Measurements from ENCODE around the gene ODAD3.

ODAD3 gene

DNA sequence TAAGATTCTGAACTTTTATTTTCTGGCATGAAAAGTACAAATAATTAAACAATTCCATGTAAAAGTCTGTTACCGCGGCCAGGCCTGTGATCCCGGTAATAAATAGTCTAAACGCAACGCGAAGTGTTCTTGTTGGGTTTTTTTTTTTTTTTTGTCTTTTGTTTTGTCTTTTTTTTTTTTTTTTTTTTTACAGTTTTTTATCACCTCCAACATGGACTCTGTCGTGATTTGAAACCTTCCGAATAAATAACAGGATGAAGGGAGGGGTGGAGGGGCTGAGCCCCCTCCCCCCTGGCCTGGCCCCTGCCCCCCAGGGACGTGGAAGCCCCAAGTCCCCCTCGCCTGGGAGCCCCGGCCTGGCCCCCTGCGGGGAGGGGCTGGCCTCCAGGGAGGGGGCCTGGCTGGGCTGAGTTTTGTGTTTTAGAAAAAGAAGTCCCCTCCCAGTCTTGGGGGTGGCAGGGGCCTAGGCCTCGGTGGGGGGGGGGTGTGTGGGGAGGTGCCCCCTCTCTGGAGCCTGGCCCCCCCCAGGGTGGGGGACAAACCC, 16.5 kb upstream of the ODAD3 start:
- TF ChIP-seq, protein P1, sequence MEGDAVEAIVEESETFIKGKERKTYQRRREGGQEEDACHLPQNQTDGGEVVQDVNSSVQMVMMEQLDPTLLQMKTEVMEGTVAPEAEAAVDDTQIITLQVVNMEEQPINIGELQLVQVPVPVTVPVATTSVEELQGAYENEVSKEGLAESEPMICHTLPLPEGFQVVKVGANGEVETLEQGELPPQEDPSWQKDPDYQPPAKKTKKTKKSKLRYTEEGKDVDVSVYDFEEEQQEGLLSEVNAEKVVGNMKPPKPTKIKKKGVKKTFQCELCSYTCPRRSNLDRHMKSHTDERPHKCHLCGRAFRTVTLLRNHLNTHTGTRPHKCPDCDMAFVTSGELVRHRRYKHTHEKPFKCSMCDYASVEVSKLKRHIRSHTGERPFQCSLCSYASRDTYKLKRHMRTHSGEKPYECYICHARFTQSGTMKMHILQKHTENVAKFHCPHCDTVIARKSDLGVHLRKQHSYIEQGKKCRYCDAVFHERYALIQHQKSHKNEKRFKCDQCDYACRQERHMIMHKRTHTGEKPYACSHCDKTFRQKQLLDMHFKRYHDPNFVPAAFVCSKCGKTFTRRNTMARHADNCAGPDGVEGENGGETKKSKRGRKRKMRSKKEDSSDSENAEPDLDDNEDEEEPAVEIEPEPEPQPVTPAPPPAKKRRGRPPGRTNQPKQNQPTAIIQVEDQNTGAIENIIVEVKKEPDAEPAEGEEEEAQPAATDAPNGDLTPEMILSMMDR (IDR thresholded peaks at IDR 0.05; ENCODE audit: control insufficient read depth, extremely low read depth, insufficient read depth): no peak
- DNase-seq (ENCODE audit: low read depth): no peak
- no peak overlapping the region for H3K4me3 ChIP-seq (ENCODE audit: low read depth, low read length)

DNA sequence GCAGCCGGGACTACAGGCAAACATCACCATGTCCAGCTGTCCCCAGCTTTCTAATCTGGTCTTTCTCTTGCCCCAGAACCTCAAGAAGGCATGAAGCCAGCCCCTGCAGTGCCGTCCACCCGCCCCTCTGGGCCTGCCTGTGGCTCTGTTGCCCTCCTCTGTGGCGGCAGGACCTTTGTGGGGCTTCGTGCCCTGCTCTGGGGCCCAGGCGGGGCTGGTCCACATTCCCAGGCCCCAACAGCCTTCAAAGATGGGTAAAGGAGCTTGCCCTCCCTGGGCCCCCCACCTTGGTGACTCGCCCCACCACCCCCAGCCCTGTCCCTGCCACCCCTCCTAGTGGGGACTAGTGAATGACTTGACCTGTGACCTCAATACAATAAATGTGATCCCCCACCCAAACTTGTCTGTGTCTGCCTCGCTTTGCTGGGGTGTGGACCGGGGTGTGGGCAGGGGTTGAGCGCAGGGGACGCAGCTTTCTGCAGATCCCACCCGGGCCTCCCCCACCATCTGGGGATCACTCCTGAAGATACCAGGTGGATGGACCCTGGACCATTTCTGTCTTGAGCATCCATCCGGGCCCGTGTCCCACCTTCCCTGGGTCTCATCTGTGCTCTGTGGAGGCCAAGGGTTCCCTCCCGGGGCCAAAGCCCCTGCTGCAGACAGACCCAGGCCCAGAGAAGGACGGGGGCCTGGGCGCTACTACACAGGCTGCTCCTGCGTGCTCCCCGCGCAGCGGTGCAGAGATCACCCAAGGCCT, 15.8 kb upstream of the ODAD3 start:
- H3K4me3 ChIP-seq (ENCODE audit: low read depth, low read length): no peak overlapping the region
- TF ChIP-seq, protein P1 (IDR thresholded peaks at IDR 0.05; ENCODE audit: control insufficient read depth, extremely low read depth, insufficient read depth): no peak
- DNase-seq (ENCODE audit: low read depth): no peak

DNA sequence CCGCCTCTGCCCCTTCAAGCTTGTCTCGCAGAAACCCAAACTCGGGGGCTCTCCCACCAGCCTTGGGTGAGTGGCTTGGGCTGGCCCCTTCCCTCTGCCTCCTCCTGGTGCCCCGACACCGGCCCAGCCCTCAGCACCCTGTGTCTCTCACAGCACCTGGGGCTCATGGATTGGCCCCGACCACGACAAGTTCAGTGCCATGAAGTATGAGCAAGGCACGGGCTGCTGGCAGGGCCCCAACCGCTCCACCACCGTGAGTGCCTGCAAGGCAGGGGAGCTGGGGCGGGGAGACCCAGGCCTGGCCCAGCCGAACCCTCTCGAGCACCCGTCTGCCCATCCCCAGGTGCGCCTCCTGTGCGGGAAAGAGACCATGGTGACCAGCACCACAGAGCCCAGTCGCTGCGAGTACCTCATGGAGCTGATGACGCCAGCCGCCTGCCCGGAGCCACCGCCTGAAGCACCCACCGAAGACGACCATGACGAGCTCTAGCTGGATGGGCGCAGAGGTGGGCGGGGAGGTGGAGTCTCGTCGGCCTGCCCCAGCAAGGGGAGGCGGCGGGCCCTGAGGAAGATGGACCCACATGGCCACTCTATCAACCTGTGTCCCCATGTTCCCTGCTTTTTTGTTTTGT, 14.1 kb upstream of the ODAD3 start:
- TF ChIP-seq, protein P1 (IDR thresholded peaks at IDR 0.05; ENCODE audit: control insufficient read depth, extremely low read depth, insufficient read depth): no peak
- H3K4me3 ChIP-seq (ENCODE audit: low read depth, low read length): no peak overlapping the region
- no peak for DNase-seq (ENCODE audit: low read depth)

DNA sequence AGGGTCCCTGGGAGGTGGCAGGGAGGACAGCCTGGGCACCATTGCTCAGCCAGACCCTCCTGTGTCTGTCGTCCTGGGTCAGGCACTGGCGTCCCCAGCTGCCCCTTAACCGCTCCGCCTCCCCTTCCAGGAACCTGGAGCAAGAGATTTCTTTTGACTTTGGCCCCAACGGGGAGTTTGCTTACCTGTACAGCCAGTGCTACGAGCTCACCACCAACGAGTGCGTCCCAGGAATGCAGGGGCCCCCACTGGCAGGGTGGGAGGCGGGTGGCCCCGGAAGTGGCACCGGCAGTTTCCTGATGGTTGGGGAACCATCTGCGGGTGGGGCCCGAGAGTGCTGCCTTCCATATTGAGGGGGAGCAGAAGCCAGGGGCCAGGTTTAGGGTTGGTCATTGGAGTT, 13.5 kb upstream of the ODAD3 start:
- TF ChIP-seq, protein P1 (IDR thresholded peaks at IDR 0.05; ENCODE audit: control insufficient read depth, extremely low read depth, insufficient read depth): no peak
- no peak overlapping the region for H3K4me3 ChIP-seq (ENCODE audit: low read depth, low read length)
- DNase-seq (ENCODE audit: low read depth): no peak

DNA sequence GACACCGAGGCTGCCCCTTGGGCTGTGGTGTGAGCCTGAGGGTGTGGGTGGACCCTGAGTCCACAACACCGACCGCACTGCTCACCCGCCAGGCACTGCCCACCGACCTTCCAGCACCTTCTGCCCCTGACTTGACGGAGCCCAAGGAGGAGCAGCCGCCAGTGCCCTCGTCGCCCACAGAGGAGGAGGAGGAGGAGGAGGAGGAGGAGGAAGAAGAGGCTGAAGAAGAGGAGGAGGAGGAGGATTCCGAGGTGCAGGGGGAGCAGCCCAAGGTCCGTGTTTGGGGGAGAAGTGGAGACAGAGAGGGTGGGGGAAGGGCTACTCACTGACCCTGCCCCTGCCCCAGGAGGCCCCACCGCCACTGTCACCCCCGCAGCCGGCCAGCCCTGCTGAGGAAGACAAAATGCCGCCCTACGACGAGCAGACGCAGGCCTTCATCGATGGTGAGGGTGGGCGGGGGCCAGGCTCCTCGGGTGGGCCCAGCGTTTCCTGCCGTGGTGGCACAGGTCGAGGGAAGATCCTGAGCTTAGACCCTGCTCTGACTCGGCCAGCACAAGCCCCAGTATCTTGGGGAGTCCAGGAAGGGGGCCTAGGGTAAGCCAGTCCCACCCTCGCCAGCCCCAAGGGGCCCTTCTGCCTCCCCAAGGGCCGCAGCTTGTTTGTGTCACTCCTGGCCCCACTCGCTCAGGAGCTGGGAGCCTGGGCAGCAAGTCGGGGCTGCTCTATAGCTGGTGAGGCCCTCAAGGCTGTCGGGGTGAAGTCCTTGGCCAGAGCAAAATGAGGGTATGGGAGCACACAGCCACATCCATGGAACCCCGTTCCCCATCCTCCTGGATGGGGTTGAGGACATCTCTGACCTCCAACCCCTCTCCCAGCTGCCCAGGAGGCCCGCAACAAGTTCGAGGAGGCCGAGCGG, 12.7 kb upstream of the ODAD3 start:
- TF ChIP-seq, protein P1 (IDR thresholded peaks at IDR 0.05; ENCODE audit: control insufficient read depth, extremely low read depth, insufficient read depth): no peak
- DNase-seq (ENCODE audit: low read depth): no peak
- no peak overlapping the region for H3K4me3 ChIP-seq (ENCODE audit: low read depth, low read length)

DNA sequence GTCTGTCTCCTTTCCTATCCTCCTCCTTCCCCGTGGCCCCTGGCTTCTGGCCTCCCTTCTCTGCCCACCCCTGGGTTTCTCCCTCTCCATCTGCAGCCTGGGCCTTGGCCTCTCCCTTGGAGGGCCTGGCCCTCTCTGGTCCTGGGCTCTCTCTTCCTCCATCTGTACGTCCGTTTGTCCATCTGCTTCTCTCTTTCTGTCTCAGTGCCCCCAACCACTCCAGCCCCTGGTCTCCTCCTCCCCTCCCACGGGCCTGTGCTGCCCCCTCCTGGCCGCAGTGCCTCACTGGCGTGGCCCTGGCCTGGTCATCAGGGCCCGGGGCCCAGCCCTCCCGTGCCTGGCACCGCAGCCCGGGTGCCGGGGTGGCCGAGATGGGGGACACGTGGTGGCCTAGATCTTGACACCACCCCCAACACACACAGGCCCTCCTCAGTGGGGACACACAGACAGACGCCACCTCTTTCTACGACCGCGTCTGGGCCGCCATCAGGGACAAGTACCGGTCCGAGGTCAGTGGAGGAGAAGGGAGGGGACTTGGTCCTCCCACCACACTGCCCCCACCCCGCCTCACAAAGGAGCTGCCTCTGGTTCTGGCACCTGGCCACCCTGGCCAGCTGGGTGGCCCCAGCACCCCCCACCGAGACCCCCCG, 11.9 kb upstream of the ODAD3 start:
- no peak for DNase-seq (ENCODE audit: low read depth)
- H3K4me3 ChIP-seq (ENCODE audit: low read depth, low read length): no peak overlapping the region
- TF ChIP-seq, protein P1 (IDR thresholded peaks at IDR 0.05; ENCODE audit: control insufficient read depth, extremely low read depth, insufficient read depth): peak; percentile 95
